ENCODE results near the gene NDUFS2.
"Not testable (repeated sequence)": the region's sequence is repeated elsewhere in the genome, so short reads cannot be mapped to it uniquely, and the experiment has no call there.

NDUFS2 gene

DNA sequence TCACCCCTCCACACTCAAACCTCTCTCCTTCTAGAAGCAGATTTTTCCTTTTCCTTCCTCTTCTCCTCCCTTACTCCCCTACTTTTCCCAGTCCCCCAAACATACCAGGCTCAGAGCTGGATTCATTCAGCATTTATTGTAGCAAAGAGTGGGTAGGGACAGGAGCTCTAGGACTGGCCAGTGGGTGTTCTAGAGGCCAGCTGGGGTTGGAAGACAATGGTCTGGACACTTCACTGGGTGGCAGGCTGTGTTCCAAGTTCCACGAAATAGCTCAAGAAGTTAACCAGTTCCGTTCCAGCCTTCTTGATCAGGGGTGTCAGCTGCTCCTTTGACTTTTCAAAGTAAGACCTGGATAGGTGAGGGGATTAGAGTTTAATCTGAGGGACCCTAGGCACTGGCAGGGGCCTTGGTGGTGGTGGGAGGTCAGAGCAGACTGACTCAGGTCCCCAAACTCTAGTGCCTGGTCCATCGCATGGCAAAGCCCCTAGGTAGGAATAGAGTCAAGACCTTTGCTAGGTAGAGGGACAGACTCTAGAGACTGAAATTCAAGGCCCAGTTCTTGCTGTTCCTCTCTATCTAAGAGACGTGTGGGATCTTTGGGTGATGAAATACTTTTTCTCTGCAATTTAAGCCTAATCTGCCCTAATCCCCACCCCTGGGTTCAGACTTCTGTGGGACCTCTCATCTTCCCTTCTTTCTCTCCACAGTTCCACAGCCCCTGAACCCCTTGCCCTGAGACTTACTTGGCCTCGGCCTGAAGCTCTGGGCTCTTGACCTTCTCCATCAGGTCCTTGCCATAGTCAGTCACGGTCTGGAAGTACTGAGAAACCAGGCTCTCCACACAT, 20.2 kb downstream of the NDUFS2 start:
- DNase-seq = no peak

GRCh38 chr1:161223805-161224694, 21.9 kb downstream of the NDUFS2 start:
- no peak for DNase-seq

DNA sequence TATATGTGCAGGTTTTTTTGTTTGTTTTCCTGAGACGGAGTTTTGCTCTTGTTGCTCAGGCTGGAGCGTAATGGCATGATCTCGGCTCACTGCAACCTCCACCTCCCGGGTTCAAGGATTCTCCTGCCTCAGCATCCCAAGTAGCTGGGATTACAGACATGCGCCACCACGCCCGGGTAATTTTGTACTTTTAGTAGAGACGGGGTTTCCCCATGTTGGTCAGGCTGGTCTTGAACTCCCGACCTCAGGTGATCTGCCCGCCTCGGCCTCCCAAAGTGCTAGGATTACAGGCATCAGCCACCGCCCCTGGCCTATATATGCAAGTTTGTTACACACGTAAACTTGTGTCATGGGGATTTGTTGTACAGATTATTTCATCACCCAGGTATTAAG, 22.5 kb downstream of the NDUFS2 start:
- DNase-seq = not testable (repeated sequence)

DNA sequence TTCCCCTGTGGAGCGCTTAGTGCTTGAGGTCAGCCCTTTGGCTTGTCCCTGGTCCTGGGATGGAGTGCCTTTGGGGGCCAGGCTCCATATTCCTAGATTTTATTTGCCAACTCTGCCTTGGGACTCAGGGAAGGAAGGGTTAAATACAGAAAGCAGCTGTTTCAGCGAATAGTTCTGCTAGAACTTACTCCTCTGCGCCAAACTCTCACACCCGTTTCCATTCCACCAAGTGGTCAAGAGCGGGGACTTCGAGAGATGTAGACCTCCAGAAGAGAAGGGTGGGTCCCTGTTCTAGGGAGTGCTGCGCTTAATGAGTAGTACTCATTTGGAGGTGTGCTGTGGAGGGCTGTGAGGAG, 23.0 kb downstream of the NDUFS2 start:
- no peak for DNase-seq

- peak; percentile 89 for DNase-seq
Observed at GRCh38 chr1:161225534-161226319, 23.6 kb downstream of the NDUFS2 start, which contains the start of gene TOMM40L. TSS of gene TOMM40L (plus strand) at chr1:161226060. CDS start at chr1:161226490, 430 bp downstream.

DNA sequence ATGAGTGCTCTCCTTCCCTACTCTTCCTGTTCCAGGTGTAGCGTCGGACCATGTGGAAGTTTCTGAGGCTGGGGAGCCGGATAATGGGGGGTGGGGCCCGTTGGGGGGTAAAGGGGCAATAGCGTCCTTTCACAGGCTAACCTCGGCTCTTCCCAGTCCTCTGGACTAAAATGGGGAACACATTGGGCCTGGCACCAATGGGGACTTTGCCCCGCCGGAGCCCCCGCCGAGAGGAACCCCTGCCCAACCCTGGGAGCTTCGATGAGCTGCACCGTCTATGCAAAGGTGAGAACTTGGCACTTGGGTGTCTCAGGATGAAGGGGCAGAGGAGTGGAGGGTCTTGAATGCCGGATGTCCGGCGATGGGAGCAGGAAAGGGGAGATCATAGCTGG, 24.1 kb downstream of the NDUFS2 start:
- DNase-seq = peak; percentile 22

DNA sequence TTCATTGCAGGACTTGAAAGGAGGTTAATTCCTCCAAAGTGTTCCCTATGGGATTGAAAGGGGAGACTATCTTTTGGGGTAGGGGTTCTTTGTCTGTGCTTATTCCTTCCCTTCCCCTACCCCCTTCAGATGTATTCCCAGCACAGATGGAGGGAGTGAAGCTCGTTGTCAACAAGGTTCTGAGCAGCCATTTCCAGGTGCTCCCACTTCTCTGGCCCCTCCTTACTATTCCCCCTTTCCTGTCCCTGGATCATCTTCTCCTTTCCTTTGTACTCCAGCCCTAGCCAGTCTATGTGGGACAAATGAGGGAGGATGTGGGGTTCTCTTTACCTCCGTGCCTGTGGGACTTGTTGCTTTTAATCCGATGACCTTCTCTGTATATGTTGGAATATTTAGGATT, 24.6 kb downstream of the NDUFS2 start:
- DNase-seq = no peak

GRCh38 chr1:161227196-161227871, 25.2 kb downstream of the NDUFS2 start:
- peak; percentile 95 for DNase-seq

GRCh38 chr1:161228032-161228431, 25.9 kb downstream of the NDUFS2 start:
- DNase-seq = no peak

DNA sequence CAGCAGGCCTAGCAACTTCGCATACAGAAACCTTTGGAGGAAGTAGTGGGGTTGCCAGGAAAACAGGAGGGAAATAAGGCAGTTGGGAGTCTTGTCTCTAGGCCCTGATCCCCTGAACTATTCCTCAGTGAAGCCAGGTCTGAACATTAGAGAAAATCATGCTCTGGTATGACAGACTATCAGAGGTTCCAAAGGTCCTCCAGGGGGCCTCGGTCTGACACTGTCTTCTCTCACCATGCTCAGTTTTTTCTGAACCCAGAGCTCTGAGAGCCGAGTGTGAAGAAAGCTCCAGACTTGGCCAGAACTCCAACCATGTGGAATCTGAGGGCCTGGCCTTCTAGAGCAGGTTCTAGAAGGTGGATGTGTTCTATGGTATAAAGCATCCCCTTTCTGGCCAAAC, 27.7 kb downstream of the NDUFS2 start:
- DNase-seq = no peak

DNA sequence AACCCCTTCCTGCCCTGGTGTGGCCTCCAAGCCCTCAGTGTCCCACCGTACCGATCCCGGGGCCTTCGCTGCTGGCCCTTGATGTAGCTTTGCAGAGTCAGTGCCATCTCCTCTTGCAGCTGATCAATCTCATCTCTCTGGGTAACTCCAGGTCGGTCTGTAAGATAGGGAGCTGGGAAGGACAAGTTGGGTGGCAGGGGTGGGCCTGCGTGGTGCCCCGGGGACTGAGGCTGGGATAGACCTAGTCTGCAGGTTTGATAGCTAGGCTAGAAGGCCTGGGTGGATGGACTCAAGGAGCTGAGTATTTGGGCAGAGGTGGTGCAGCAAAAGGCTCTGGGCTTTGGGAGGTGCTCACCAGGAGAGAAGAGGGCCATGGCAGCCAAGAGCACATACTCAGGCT, 28.6 kb downstream of the NDUFS2 start:
- DNase-seq = no peak

DNA sequence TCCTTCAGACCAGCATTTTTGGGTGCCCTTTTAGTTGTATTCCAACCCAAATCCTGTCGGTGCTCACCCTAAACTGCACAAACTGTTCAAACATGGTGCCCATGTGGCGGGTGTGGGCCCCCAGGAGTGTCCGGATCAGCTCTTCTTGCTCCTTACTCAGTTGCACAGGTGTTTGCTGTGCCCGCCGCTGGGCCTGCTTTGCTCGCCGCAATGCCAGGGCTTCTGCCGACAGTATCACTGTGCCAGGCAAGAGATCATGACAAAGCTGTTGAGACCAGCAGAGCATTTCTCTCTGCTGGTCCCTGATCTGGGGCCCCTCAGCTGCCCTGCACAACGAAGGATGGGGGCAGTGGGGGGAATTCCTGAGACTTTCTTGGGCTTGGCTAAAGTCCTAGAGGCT, 30.9 kb downstream of the NDUFS2 start:
- no peak for DNase-seq

DNA sequence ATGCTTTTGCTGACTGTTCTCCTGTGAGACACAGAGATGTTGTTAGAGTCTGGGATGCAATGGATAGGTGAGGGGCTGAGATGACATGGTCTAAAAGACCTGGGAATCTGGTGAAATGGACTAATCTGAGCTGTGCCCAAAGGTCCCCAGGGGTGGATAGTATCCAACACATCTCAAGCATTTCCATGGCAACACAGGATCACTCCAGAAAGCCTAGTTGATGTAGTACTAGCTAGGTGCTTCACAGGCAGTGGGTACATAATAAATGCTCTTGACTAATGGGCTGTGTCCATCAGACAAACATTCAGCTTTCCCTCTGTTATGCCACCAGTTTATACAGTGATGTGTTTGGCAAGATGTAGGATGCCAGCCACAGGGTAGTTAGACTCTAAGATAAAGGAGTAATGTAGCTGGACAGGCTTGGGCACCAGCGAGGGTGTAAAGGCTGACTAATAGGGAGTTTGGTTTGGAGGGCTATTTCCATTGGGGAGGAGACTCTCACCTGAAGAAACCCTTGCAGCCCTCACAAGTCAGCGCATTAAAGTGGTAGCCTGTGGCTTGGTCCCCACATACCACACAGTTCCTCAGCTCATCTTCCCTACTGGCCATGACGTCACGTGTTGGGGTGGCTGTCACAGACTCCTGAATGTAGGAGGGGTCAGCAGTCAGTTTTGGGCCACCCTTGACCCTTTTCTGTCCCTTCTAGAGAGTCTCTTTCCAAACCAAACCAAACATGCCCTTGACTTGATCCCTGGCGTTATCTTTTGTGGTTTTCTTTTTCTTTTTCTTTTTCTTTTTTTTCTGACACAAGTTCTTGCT, 34.0 kb downstream of the NDUFS2 start:
- no peak for DNase-seq

DNA sequence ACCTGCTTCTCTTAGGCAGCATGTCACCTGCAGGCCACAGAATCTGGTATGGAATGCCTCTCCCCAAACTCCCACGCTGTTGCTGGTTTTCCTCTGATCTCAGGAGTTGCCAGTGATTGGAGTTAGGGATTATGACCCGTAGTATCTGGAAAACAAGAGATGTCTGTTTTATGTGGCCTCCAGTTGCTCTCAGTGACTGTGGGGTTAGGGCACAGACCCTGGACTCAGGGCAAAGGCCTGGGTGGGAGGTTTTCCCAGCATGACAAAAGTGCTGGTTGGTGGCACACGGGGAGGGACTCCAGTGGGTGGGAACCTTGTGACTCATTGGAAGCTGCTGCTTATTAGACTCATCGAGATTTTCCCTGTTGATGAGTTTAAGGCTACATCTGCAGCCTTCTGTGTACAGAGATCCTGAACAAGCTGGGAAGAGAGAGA, 35.9 kb downstream of the NDUFS2 start, which contains the start of gene NR1I3:
Gene NR1I3 (minus strand): TSS at position 165 of the 435 bp plus-strand sequence. CDS start 1,638 bp downstream, outside the sequence.
- DNase-seq = no peak

DNA sequence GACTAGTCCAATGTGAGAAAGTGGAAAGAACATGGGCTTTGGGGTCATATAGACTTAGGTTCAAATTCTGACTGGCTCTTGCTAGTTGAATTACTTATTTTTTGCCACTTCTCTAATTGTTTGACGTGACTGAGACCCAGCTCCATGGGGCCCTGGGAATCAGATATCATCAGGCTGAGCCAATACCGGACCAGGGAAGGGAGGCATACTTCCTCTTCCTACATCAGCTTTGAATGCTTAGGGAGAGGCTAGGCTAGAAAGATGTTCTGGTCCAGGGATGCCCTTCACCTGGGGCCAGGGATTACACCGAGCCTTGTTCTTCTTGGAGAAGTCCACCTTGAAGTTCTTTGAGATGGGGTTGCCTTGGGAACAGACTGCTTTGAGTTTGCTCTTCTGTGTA, 39.5 kb downstream of the NDUFS2 start:
- DNase-seq = no peak

- no peak for DNase-seq
Observed at GRCh38 chr1:161242313-161242712, 40.1 kb downstream of the NDUFS2 start.

GRCh38 chr1:161244888-161245287, 42.7 kb downstream of the NDUFS2 start:
- DNase-seq = no peak

DNA sequence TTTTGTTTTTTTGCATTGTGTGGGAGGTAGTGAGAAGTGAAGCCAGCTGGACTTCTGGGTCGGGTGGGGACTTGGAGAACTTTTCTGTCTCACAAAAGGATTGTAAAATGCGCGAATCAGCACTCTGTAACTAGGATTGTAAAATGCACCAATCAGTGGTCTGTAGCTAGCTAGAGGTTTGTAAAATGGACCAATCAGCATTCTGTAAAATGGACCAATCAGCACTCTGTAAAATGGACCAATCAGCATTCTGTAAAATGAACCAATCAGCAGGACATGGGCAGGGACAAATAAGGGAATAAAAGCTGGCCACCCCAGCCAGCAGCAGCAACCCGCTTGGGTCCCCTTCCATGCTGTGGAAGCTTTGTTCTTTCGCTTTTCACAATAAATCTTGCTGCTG, 47.9 kb downstream of the NDUFS2 start:
- DNase-seq = not testable (repeated sequence)

- no peak for DNase-seq
Observed at GRCh38 chr1:161250829-161251228, 48.7 kb downstream of the NDUFS2 start.

DNA sequence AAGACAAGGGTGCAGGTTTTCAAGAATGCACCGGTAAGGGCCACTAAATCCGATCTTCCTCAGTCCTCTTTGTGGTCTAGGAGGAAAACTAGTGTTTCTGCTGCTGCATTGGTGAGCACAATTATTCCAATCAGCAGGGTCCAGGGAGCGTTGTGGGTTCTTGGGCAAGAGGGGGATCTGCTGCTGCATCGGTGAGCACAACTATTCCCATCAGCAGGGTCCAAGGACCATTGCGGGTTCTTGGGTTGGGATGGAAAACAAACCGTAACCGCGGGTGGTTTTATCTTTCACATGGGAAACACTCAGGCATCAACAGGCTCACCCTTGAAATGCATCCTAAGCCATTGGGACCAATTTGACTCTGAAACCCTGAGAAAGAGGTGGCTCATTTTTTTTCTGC, 49.4 kb downstream of the NDUFS2 start:
- DNase-seq = no peak

- DNase-seq = not testable (repeated sequence)
Observed at GRCh38 chr1:161255302-161255701, 53.1 kb downstream of the NDUFS2 start.

Measured in stimulated activated CD4-positive, alpha-beta T cell treated with anti-CD3 and anti-CD28 coated beads, Interleukin-15, amount 100 ng/mL, for 24 hours (primary cell).